DND-41 (cell line): ENCODE results near the gene THRB.

Experiments
- ATAC-seq: fragments of 200-7000 bp; cut with Tn5 transposase; 3 replicates; pipeline ENCODE4 v1.9.1; 2021; ENCODE audit warnings: low read depth; ENCODE audit not compliant: insufficient read depth
- DNase-seq: peaks from one replicate; pipeline ENCODE4 v3.0.0-alpha.2; 2020
- H2AFZ ChIP-seq: 2 replicates; pipeline ENCODE4 v1.6.0; 2012; ENCODE audit warnings: low read depth, low read length
- H3K27ac ChIP-seq: 2 replicates; pipeline ENCODE4 v1.5.1; 2012; ENCODE audit warnings: low read length, inconsistent platforms
- H3K27me3 ChIP-seq: fragments of 200-600 bp; sonication (generic); 2 replicates; pipeline ENCODE4 v1.6.0; 2012; ENCODE audit warnings: low read length, mild to moderate bottlenecking, inconsistent platforms; ENCODE audit not compliant: insufficient read depth, poor library complexity
- H3K36me3 ChIP-seq: 2 replicates; pipeline ENCODE4 v1.5.1; 2012; ENCODE audit warnings: low read length, inconsistent platforms; ENCODE audit not compliant: insufficient read depth
- H3K4me1 ChIP-seq: 2 replicates; pipeline ENCODE4 v1.5.1; 2012; ENCODE audit warnings: mild to moderate bottlenecking, low read length; ENCODE audit not compliant: insufficient read depth
- H3K4me2 ChIP-seq: 2 replicates; pipeline ENCODE4 v1.6.0; 2012; ENCODE audit warnings: mild to moderate bottlenecking, moderate library complexity, low read length, inconsistent platforms; ENCODE audit not compliant: insufficient read depth
- H3K4me3 ChIP-seq, 2 experiments: fragments of 200-600 bp in 1 of 2; shearing (Covaris generic) in 1 of 2; 2 replicates each; pipeline ENCODE4 v1.5.1; 2012 to 2016; ENCODE audit warnings: inconsistent platforms in 2 of 2, low read length in 2 of 2, mild to moderate bottlenecking in 2 of 2, low read depth in 1 of 2, moderate library complexity in 1 of 2
- H3K79me2 ChIP-seq: 2 replicates; pipeline ENCODE4 v1.6.0; 2012; ENCODE audit warnings: low read length, inconsistent platforms; ENCODE audit not compliant: insufficient read depth
- H3K9ac ChIP-seq: 2 replicates; pipeline ENCODE4 v1.6.0; 2012; ENCODE audit warnings: low read depth, mild to moderate bottlenecking, inconsistent platforms, low read length, moderate library complexity
- H3K9me3 ChIP-seq: 2 replicates; pipeline ENCODE4 v1.5.1; 2012; ENCODE audit warnings: low read length, moderate library complexity, mild to moderate bottlenecking, inconsistent platforms; ENCODE audit not compliant: insufficient read depth, severe bottlenecking
- H4K20me1 ChIP-seq: 2 replicates; pipeline ENCODE4 v1.6.0; 2012; ENCODE audit warnings: low read length; ENCODE audit not compliant: insufficient read depth
- CTCF ChIP-seq: IDR thresholded peaks from 2 replicates; pipeline ENCODE4 v1.5.1; 2012; ENCODE audit warnings: borderline replicate concordance, low read length, moderate library complexity, mild to moderate bottlenecking; ENCODE audit not compliant: poor library complexity, severe bottlenecking; ENCODE audit errors: extremely low read depth
- EZH2 ChIP-seq: IDR thresholded peaks from 3 replicates; pipeline ENCODE4 v1.6.1; 2012; ENCODE audit warnings: borderline replicate concordance, low read depth, mild to moderate bottlenecking, moderate library complexity, low read length, inconsistent platforms; ENCODE audit not compliant: severe bottlenecking

Gene THRB

GRCh38 chr3:24420224-24420623, 74.4 kb downstream of the THRB start:
- DNase-seq, result no peak
- Histone ChIP-seq H3K4me1 (no peaks in the 10 kb centered on the region), H3K9ac (no peak overlapping the region), H3K36me3 (no peaks in the 10 kb centered on the region), H4K20me1 (no peaks in the 10 kb centered on the region), H3K4me3 (no peak overlapping the region), H3K27me3 (no peaks in the 10 kb centered on the region), H2AFZ (no peak overlapping the region), H3K4me2 (no peak overlapping the region), H3K27ac (no peak overlapping the region), H3K9me3 (no peaks in the 10 kb centered on the region), H3K79me2 (no peaks in the 10 kb centered on the region)
- TF ChIP-seq EZH2 (no peak), CTCF (no peak)
- ATAC-seq, result no peak

GRCh38 chr3:24419067-24419791, 75.4 kb downstream of the THRB start:
- H3K36me3 ChIP-seq, result no peaks in the 10 kb centered on the region
- H3K4me1 ChIP-seq, result no peaks in the 10 kb centered on the region
- no peak overlapping the region for H3K4me2 ChIP-seq
- ATAC-seq (no peak), DNase-seq (no peak)
- no peaks in the 10 kb centered on the region for H3K9me3 ChIP-seq
- H3K27ac ChIP-seq, result no peak overlapping the region
- no peaks in the 10 kb centered on the region for H3K79me2 ChIP-seq
- no peak overlapping the region for H2AFZ ChIP-seq
- TF ChIP-seq CTCF, result no peak
- no peak for TF ChIP-seq EZH2
- H3K27me3 ChIP-seq, result no peaks in the 10 kb centered on the region
- no peak overlapping the region for H3K4me3 ChIP-seq
- H4K20me1 ChIP-seq, result no peaks in the 10 kb centered on the region
- H3K9ac ChIP-seq, result no peak overlapping the region

GRCh38 chr3:24417730-24418129, 76.9 kb downstream of the THRB start:
- no peak overlapping the region for H3K9ac ChIP-seq
- H3K4me2 ChIP-seq, result no peak overlapping the region
- H3K27me3 ChIP-seq, result no peaks in the 10 kb centered on the region
- no peaks in the 10 kb centered on the region for H3K4me1 ChIP-seq
- no peak for ATAC-seq
- TF ChIP-seq CTCF (no peak), EZH2 (no peak)
- H3K79me2 ChIP-seq, result no peaks in the 10 kb centered on the region
- no peak overlapping the region for H3K4me3 ChIP-seq
- DNase-seq, result no peak
- no peaks in the 10 kb centered on the region for H4K20me1 ChIP-seq
- no peaks in the 10 kb centered on the region for H3K9me3 ChIP-seq
- H3K27ac ChIP-seq, result no peak overlapping the region
- no peak overlapping the region for H2AFZ ChIP-seq
- no peaks in the 10 kb centered on the region for H3K36me3 ChIP-seq
